Measurements from ENCODE around the gene HGFAC. TPM values are rescaled to one million over a fixed set of nuclear protein-coding genes. Genes with fewer than 3 reads are reported as not detected.
"Not testable (repeated sequence)": the region's sequence is repeated elsewhere in the genome, so short reads cannot be mapped to it uniquely, and the experiment has no call there.

The HGFAC gene
- total and polyA plus RNA-seq, 4 experiments from 2014 or later, result 0.17 TPM; not detected in 3

GRCh38 chr4:3451956-3452355, 10.2 kb downstream of the HGFAC start:
- H3K36me3 ChIP-seq (ENCODE audit: insufficient read depth, low read length), result no peaks in the 10 kb centered on the region
- H3K27me3 Mint-ChIP-seq, result peaks cover 0 to 4% of the 10 kb centered on the region in 2 donors
- H3K4me3 ChIP-seq (ENCODE audit: low read length in 2 of 2), result no peak overlapping the region
- peaks cover 0 to 6% of the 10 kb centered on the region in 2 donors for H3K36me3 Mint-ChIP-seq
- no peaks in the 10 kb centered on the region for H3K9me3 ChIP-seq (ENCODE audit: control insufficient read depth in 1 of 2, low read length in 2 of 2)
- H3K4me3 Mint-ChIP-seq, result no peak overlapping the region
- H3K27ac ChIP-seq (ENCODE audit: low read depth, low read length), result no peak overlapping the region
- peaks cover 0 to 23% (median 13%) of the 10 kb centered on the region in 8 donors for H3K9me3 Mint-ChIP-seq
- no peak overlapping the region for H3K27ac Mint-ChIP-seq
- H3K4me1 ChIP-seq (ENCODE audit: insufficient read depth, low read length), result no peaks in the 10 kb centered on the region
- ChIA-PET POLR2A (ENCODE audit: partially characterized antibody) (no interaction called here), CTCF (ENCODE audit: partially characterized antibody) (no interaction called here)
- intact Hi-C loops (cut with micrococcal nuclease), result no loop called here
- no peaks in the 10 kb centered on the region for H3K27me3 ChIP-seq (ENCODE audit: insufficient read depth, low read length)
- DNase-seq, result no peak
- H3K4me1 Mint-ChIP-seq, result no peaks in the 10 kb centered on the region

GRCh38 chr4:3452376-3452775, 10.6 kb downstream of the HGFAC start:
- Histone ChIP-seq H3K4me1 (ENCODE audit: insufficient read depth, low read length) (no peaks in the 10 kb centered on the region), H3K36me3 (ENCODE audit: insufficient read depth, low read length) (no peaks in the 10 kb centered on the region), H3K9me3 (ENCODE audit: control insufficient read depth in 1 of 2, low read length in 2 of 2) (no peaks in the 10 kb centered on the region), H3K27me3 (ENCODE audit: insufficient read depth, low read length) (no peaks in the 10 kb centered on the region), H3K27ac (ENCODE audit: low read depth, low read length) (no peak overlapping the region), H3K4me3 (ENCODE audit: low read length in 2 of 2) (no peak overlapping the region)
- no peaks in the 10 kb centered on the region for H3K4me1 Mint-ChIP-seq
- H3K36me3 Mint-ChIP-seq, result peaks cover 0 to 6% of the 10 kb centered on the region in 2 donors
- no peak for DNase-seq
- no peak overlapping the region for H3K4me3 Mint-ChIP-seq
- peaks cover 0 to 4% of the 10 kb centered on the region in 2 donors for H3K27me3 Mint-ChIP-seq
- H3K9me3 Mint-ChIP-seq, result peaks cover 0 to 23% (median 13%) of the 10 kb centered on the region in 8 donors
- CTCF ChIA-PET (ENCODE audit: partially characterized antibody), result no interaction called here
- H3K27ac Mint-ChIP-seq, result no peak overlapping the region
- intact Hi-C loops (cut with micrococcal nuclease), result no loop called here
- POLR2A ChIA-PET (ENCODE audit: partially characterized antibody), result no interaction called here

GRCh38 chr4:3455596-3455995, 13.8 kb downstream of the HGFAC start:
- H3K4me1 ChIP-seq (ENCODE audit: insufficient read depth, low read length); H3K27ac Mint-ChIP-seq; H3K27me3 ChIP-seq (ENCODE audit: insufficient read depth, low read length); H3K36me3 Mint-ChIP-seq; H3K36me3 ChIP-seq (ENCODE audit: insufficient read depth, low read length); H3K9me3 ChIP-seq (ENCODE audit: control insufficient read depth in 1 of 2, low read length in 2 of 2); DNase-seq; H3K4me1 Mint-ChIP-seq; POLR2A ChIA-PET (ENCODE audit: partially characterized antibody); H3K27ac ChIP-seq (ENCODE audit: low read depth, low read length); intact Hi-C loops (cut with micrococcal nuclease); H3K4me3 Mint-ChIP-seq; H3K4me3 ChIP-seq (ENCODE audit: low read length in 2 of 2): not testable (repeated sequence)
- Mint-ChIP-seq H3K27me3 (peaks cover 7 to 14% of the 10 kb centered on the region in 2 donors), H3K9me3 (peaks cover 0 to 25% (median 13%) of the 10 kb centered on the region in 8 donors)
- CTCF ChIA-PET (ENCODE audit: partially characterized antibody), result interaction anchor here (1.4 to 1.7 kb wide), 2 partner anchors 13 to 349 kb away, joined by 4 to 5 read pairs; no protein-coding TSS in a partner anchor

- ChIA-PET POLR2A (ENCODE audit: partially characterized antibody) (no interaction called here), CTCF (ENCODE audit: partially characterized antibody) (no interaction called here)
- H3K27ac Mint-ChIP-seq, result no peak overlapping the region
- H3K4me3 Mint-ChIP-seq, result no peak overlapping the region
- no peak overlapping the region for H3K4me3 ChIP-seq (ENCODE audit: low read length in 2 of 2)
- no peaks in the 10 kb centered on the region for H3K4me1 ChIP-seq (ENCODE audit: insufficient read depth, low read length)
- no peaks in the 10 kb centered on the region for H3K4me1 Mint-ChIP-seq
- H3K36me3 ChIP-seq (ENCODE audit: insufficient read depth, low read length), result no peaks in the 10 kb centered on the region
- peaks cover 0 to 25% (median 13%) of the 10 kb centered on the region in 8 donors for H3K9me3 Mint-ChIP-seq
- no peaks in the 10 kb centered on the region for H3K9me3 ChIP-seq (ENCODE audit: control insufficient read depth in 1 of 2, low read length in 2 of 2)
- intact Hi-C loops (cut with micrococcal nuclease), result no loop called here
- H3K27me3 Mint-ChIP-seq, result peaks cover 9 to 16% of the 10 kb centered on the region in 2 donors
- DNase-seq, result no peak
- peaks cover 0 to 6% of the 10 kb centered on the region in 2 donors for H3K36me3 Mint-ChIP-seq
- no peak overlapping the region for H3K27ac ChIP-seq (ENCODE audit: low read depth, low read length)
- H3K27me3 ChIP-seq (ENCODE audit: insufficient read depth, low read length), result no peaks in the 10 kb centered on the region
Measured at GRCh38 chr4:3458371-3458770, 16.6 kb downstream of the HGFAC start.

GRCh38 chr4:3459156-3459555, 17.4 kb downstream of the HGFAC start:
- POLR2A ChIA-PET (ENCODE audit: partially characterized antibody); H3K4me3 Mint-ChIP-seq; H3K27ac Mint-ChIP-seq; H3K36me3 Mint-ChIP-seq; H3K36me3 ChIP-seq (ENCODE audit: insufficient read depth, low read length); intact Hi-C loops (cut with micrococcal nuclease); H3K4me3 ChIP-seq (ENCODE audit: low read length in 2 of 2); H3K27ac ChIP-seq (ENCODE audit: low read depth, low read length); H3K9me3 ChIP-seq (ENCODE audit: control insufficient read depth in 1 of 2, low read length in 2 of 2); H3K4me1 ChIP-seq (ENCODE audit: insufficient read depth, low read length); CTCF ChIA-PET (ENCODE audit: partially characterized antibody); H3K27me3 ChIP-seq (ENCODE audit: insufficient read depth, low read length); H3K4me1 Mint-ChIP-seq: not testable (repeated sequence)
- Mint-ChIP-seq H3K9me3 (peaks cover 0 to 25% (median 13%) of the 10 kb centered on the region in 8 donors), H3K27me3 (peaks cover 9 to 16% of the 10 kb centered on the region in 2 donors)
- DNase-seq, result peak in 1 of 5 donors; percentile 11

GRCh38 chr4:3460926-3461325, 19.2 kb downstream of the HGFAC start:
- H3K4me1 Mint-ChIP-seq, result no peaks in the 10 kb centered on the region

GRCh38 chr4:3461515-3462291, 19.9 kb downstream of the HGFAC start:
- no peak overlapping the region for H3K27ac Mint-ChIP-seq
- peak in 1 of 5 donors; percentile 17 for DNase-seq
- no peaks in the 10 kb centered on the region for H3K36me3 Mint-ChIP-seq
- ChIA-PET CTCF (ENCODE audit: partially characterized antibody) (no interaction called here), POLR2A (ENCODE audit: partially characterized antibody) (no interaction called here)
- no peaks in the 10 kb centered on the region for H3K4me1 Mint-ChIP-seq
- H3K9me3 Mint-ChIP-seq, result peaks cover 0 to 2% (median 0%) of the 10 kb centered on the region in 8 donors
- Histone ChIP-seq H3K36me3 (ENCODE audit: insufficient read depth, low read length) (no peaks in the 10 kb centered on the region), H3K9me3 (ENCODE audit: control insufficient read depth in 1 of 2, low read length in 2 of 2) (no peaks in the 10 kb centered on the region), H3K27me3 (ENCODE audit: insufficient read depth, low read length) (no peaks in the 10 kb centered on the region), H3K27ac (ENCODE audit: low read depth, low read length) (no peak overlapping the region), H3K4me1 (ENCODE audit: insufficient read depth, low read length) (no peaks in the 10 kb centered on the region), H3K4me3 (ENCODE audit: low read length in 2 of 2) (no peak overlapping the region)
- H3K4me3 Mint-ChIP-seq, result no peak overlapping the region
- intact Hi-C loops (cut with micrococcal nuclease), result no loop called here
- peaks cover 10 to 23% of the 10 kb centered on the region in 2 donors for H3K27me3 Mint-ChIP-seq

More at GRCh38 chr4:3460926-3461325, 19.2 kb downstream of the HGFAC start:
- Histone ChIP-seq H3K27me3 (ENCODE audit: insufficient read depth, low read length) (no peaks in the 10 kb centered on the region), H3K9me3 (ENCODE audit: control insufficient read depth in 1 of 2, low read length in 2 of 2) (no peaks in the 10 kb centered on the region), H3K36me3 (ENCODE audit: insufficient read depth, low read length) (no peaks in the 10 kb centered on the region), H3K4me3 (ENCODE audit: low read length in 2 of 2) (no peak overlapping the region), H3K27ac (ENCODE audit: low read depth, low read length) (no peak overlapping the region), H3K4me1 (ENCODE audit: insufficient read depth, low read length) (no peaks in the 10 kb centered on the region)
- Mint-ChIP-seq H3K4me3 (no peak overlapping the region), H3K27ac (no peak overlapping the region), H3K36me3 (no peaks in the 10 kb centered on the region), H3K9me3 (peaks cover 0 to 10% (median under 1%) of the 10 kb centered on the region in 8 donors), H3K27me3 (peaks cover 10 to 23% of the 10 kb centered on the region in 2 donors)
- intact Hi-C loops (cut with micrococcal nuclease), result no loop called here
- DNase-seq, result no peak
- ChIA-PET CTCF (ENCODE audit: partially characterized antibody) (no interaction called here), POLR2A (ENCODE audit: partially characterized antibody) (no interaction called here)

All from CD4-positive, alpha-beta memory T cell (primary cell).